Progenitor cell of endocrine pancreas (in vitro differentiated cells): ENCODE measurements around the gene PHOSPHO1. TPM values are rescaled to one million over a fixed set of nuclear protein-coding genes. Genes with fewer than 3 reads are reported as not detected.
A peak's percentile ranks its signal among the peaks of the same experiment; 100 is the strongest.
"Not testable (repeated sequence)": the region's sequence is repeated elsewhere in the genome, so short reads cannot be mapped to it uniquely, and the experiment has no call there.

Experiments
- DNase-seq: peaks from one replicate; pipeline ENCODE4 v3.0.0; 2021; ENCODE audit warnings: low spot score; ENCODE audit not compliant: unreplicated experiment
- H3K27ac Mint-ChIP-seq: 2 replicates; pipeline ENCODE4 v1.8.0; 2021; ENCODE audit warnings: mild to moderate bottlenecking, moderate library complexity, mixed read lengths
- H3K27me3 Mint-ChIP-seq: 2 replicates; pipeline ENCODE4 v1.8.0; 2021; ENCODE audit warnings: mixed read lengths
- H3K36me3 Mint-ChIP-seq: 2 replicates; pipeline ENCODE4 v1.8.0; 2022; ENCODE audit warnings: mixed read lengths; ENCODE audit not compliant: insufficient read depth
- H3K4me1 Mint-ChIP-seq: 2 replicates; pipeline ENCODE4 v1.8.0; 2021; ENCODE audit warnings: low read depth, mixed read lengths
- H3K4me3 Mint-ChIP-seq: 2 replicates; pipeline ENCODE4 v1.8.0; 2021; ENCODE audit warnings: low read depth, mild to moderate bottlenecking, moderate library complexity, mixed read lengths
- H3K9me3 Mint-ChIP-seq: 2 replicates; pipeline ENCODE4 v1.8.0; 2021; ENCODE audit warnings: low read depth, mixed read lengths
- CTCF ChIP-seq: fragments of 200-600 bp; sonication (generic); IDR thresholded peaks from one replicate; pipeline ENCODE4 v1.5.0; 2021; ENCODE audit warnings: antibody characterized with exemption, mild to moderate bottlenecking; ENCODE audit not compliant: unreplicated experiment
- total RNA-seq: library from RNA; stranded (reverse); gene quantifications from 2 replicates; pipeline ENCODE4 v1.2.1, GENCODE V29; 2021

Gene PHOSPHO1
- total RNA-seq, 1 donor from 2014 or later = not detected

- TF ChIP-seq CTCF = no peak
- Mint-ChIP-seq H3K4me3 (no peak overlapping the region), H3K36me3 (no peaks in the 10 kb centered on the region), H3K4me1 (no peaks in the 10 kb centered on the region), H3K9me3 (no peaks in the 10 kb centered on the region), H3K27ac (no peak overlapping the region), H3K27me3 (no peaks in the 10 kb centered on the region)
- DNase-seq = no peak
These were observed 38.8 kb upstream of the PHOSPHO1 start for GRCh38 chr17:49269356-49269755.

- H3K4me3 Mint-ChIP-seq = no peak overlapping the region
These were observed 37.3 kb upstream of the PHOSPHO1 start for GRCh38 chr17:49267912-49268311.

GRCh38 chr17:49266233-49266632 lies 35.6 kb upstream of the PHOSPHO1 start:
- Mint-ChIP-seq H3K27me3 (peaks cover 10% of the 10 kb centered on the region), H3K27ac (no peak overlapping the region)
- TF ChIP-seq CTCF = no peak

More at GRCh38 chr17:49267912-49268311, 37.3 kb upstream of the PHOSPHO1 start:
- Mint-ChIP-seq H3K36me3 (no peaks in the 10 kb centered on the region), H3K27me3 (no peaks in the 10 kb centered on the region), H3K27ac (no peak overlapping the region), H3K4me1 (no peaks in the 10 kb centered on the region), H3K9me3 (no peaks in the 10 kb centered on the region)
- TF ChIP-seq CTCF = no peak
- no peak for DNase-seq

GRCh38 chr17:49261540-49261939 lies 31.0 kb upstream of the PHOSPHO1 start:
- not testable (repeated sequence) for H3K4me3 Mint-ChIP-seq, DNase-seq

More at GRCh38 chr17:49266233-49266632, 35.6 kb upstream of the PHOSPHO1 start:
- DNase-seq = no peak
- Mint-ChIP-seq H3K4me1 (no peaks in the 10 kb centered on the region), H3K4me3 (no peak overlapping the region), H3K36me3 (no peaks in the 10 kb centered on the region), H3K9me3 (no peaks in the 10 kb centered on the region)

GRCh38 chr17:49260817-49261291 lies 30.3 kb upstream of the PHOSPHO1 start:
- no peak overlapping the region for H3K27ac Mint-ChIP-seq
- no peak for DNase-seq
- H3K4me1 Mint-ChIP-seq = no peaks in the 10 kb centered on the region
- H3K9me3 Mint-ChIP-seq = no peaks in the 10 kb centered on the region
- H3K36me3 Mint-ChIP-seq = no peaks in the 10 kb centered on the region
- H3K27me3 Mint-ChIP-seq = peaks cover 28% of the 10 kb centered on the region
- H3K4me3 Mint-ChIP-seq = peak overlapping the region; percentile 62
- no peak for TF ChIP-seq CTCF

More at GRCh38 chr17:49261540-49261939, 31.0 kb upstream of the PHOSPHO1 start:
- not testable (repeated sequence) for H3K36me3 Mint-ChIP-seq, H3K27ac Mint-ChIP-seq, H3K9me3 Mint-ChIP-seq, H3K4me1 Mint-ChIP-seq
- H3K27me3 Mint-ChIP-seq = peaks cover 28% of the 10 kb centered on the region
